GM19468 (cell line): ENCODE results near the gene RAB1A.

ENCODE experiments used
- ATAC-seq: cut with Tn5 transposase; IDR thresholded peaks from one replicate; pipeline ENCODE4 v1.9.1; 2021; ENCODE audit warnings: mild to moderate bottlenecking, moderate library complexity, moderate number of reproducible peaks; ENCODE audit not compliant: unreplicated experiment; ENCODE audit errors: extremely low read depth

Gene RAB1A

GRCh38 chr2:65043001-65043400 lies 86.9 kb downstream of the RAB1A start:
- no peak for ATAC-seq

DNA sequence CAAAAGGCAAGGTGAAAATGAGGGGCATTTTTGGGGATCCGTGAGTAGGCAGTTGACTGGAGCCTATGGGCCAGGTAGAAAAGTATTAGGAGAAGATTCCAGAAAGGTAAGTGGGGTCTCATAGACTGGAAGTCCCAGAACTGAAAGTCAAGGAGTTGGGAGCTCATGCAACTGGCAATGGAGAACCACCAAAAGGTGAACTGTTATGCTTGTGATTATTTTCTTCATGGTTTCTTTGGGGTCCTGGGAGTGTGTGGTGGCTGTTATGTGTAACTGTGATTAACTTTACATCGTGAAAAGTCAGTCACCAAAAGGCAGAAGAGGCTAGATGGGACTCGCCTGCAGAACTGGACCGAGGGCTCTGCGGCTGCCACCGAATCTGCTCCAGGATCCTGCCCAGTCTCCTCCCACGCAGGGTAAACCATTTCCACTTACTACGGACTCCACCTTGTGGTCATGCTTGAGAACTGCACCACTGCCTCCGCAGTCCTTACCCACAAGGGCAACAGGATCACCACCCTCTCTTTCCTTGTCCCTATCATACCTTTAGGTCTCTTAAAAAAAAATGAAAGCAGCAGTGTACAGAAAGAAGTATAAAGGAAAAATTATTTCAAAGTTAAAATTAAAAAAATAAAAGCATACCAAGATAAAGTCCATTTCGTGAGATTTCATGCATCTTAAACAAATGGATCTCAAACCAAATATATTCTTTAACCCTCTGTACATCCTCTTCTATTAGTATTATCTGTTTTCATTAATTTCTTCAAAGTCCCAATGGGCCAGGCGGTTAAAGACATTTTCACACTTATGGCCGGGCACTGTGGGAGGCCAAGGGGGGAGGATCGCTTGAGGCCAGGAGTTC lies 89.3 kb downstream of the RAB1A start:
- ATAC-seq = no peak

DNA sequence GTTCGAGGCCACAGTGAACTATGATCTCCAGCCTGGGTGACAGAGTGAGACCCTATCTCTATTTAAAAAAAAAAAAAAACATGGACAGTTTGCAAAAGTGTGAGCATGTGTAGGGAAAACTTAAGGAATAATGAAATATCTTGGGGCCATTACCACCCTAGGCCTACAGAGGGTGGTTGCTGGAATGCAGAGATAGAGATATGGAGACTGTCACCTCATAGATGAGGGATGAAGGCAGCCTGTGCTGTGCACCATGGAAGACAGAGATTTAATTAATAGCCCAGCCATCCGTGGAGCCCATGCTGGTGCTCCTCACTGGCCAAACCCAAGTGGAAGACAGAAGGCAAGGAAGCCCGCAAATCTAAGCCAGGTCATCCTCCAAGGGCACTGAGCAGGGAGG lies 90.3 kb downstream of the RAB1A start:
- ATAC-seq = no peak

GRCh38 chr2:65037178-65037577 lies 92.7 kb downstream of the RAB1A start:
- ATAC-seq = no peak
